Measurements from ENCODE around the gene PEX11B. TPM values are rescaled to one million over a fixed set of nuclear protein-coding genes. Genes with fewer than 3 reads are reported as not detected.

PEX11B gene
- total RNA-seq, 1 experiment from 2014 or later: 22.4 TPM

DNA sequence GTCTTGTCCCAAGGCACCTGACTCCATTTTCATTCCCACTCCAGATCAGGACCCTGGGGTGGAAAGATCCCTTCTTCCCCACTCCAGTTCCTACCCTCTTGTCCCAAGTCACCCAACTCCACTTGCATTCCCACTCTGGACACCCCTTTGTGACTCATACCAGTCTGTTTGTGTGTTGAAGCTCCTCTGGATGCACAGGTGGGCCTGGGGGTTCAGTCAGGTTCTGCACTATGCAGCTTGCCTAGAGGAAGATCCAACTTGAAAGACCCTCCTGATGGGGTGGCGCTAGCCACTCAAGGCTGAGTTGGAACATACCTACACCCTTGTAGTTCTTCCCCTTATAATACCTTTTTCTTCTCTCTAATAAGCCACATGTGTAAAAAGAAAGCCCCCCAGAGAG is 23.0 kb downstream of the PEX11B start:
- ChIA-PET CTCF (no interaction called here), POLR2A (ENCODE audit: low non-redundant PET) (no interaction called here)
- no peaks in the 10 kb centered on the region for H3K27me3 ChIP-seq (replicated peaks; ENCODE audit: insufficient read depth, low read depth, low read length, poor library complexity)
- H3K36me3 ChIP-seq (ENCODE audit: insufficient read depth, low read length, poor library complexity, severe bottlenecking): no peaks in the 10 kb centered on the region
- no peaks in the 10 kb centered on the region for H3K9me3 ChIP-seq (ENCODE audit: low read depth, low read length, poor library complexity, severe bottlenecking)
- DNase-seq (ENCODE audit: low spot score): no peak
- H3K4me3 ChIP-seq (ENCODE audit: low read depth, low read length, poor library complexity, severe bottlenecking): no peak overlapping the region
- H3K27ac ChIP-seq (ENCODE audit: low read depth, low read length, poor library complexity, severe bottlenecking): no peak overlapping the region
- peaks cover 20% of the 10 kb centered on the region for H3K4me1 ChIP-seq (ENCODE audit: insufficient read depth, low read length, poor library complexity, severe bottlenecking)
- BruUV-seq (replicated peaks): no TSS peak
- intact Hi-C loops (cut with micrococcal nuclease; ENCODE audit: unreplicated experiment): no loop called here
- TF ChIP-seq, protein P1, sequence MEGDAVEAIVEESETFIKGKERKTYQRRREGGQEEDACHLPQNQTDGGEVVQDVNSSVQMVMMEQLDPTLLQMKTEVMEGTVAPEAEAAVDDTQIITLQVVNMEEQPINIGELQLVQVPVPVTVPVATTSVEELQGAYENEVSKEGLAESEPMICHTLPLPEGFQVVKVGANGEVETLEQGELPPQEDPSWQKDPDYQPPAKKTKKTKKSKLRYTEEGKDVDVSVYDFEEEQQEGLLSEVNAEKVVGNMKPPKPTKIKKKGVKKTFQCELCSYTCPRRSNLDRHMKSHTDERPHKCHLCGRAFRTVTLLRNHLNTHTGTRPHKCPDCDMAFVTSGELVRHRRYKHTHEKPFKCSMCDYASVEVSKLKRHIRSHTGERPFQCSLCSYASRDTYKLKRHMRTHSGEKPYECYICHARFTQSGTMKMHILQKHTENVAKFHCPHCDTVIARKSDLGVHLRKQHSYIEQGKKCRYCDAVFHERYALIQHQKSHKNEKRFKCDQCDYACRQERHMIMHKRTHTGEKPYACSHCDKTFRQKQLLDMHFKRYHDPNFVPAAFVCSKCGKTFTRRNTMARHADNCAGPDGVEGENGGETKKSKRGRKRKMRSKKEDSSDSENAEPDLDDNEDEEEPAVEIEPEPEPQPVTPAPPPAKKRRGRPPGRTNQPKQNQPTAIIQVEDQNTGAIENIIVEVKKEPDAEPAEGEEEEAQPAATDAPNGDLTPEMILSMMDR (conservative IDR thresholded peaks at IDR 0.05; ENCODE audit: low read depth, low read length): no peak
- no peak for TF ChIP-seq EZH2 (IDR thresholded peaks at IDR 0.05; ENCODE audit: borderline replicate concordance, low read depth, low read length, poor library complexity, severe bottlenecking)

GRCh38 chr1:145893306-145894055 is 25.0 kb downstream of the PEX11B start:
- CTCF ChIA-PET: interaction anchor here (2.1 to 2.5 kb wide), 2 partner anchors 17 to 86 kb away, joined by 9 to 13 read pairs; partner anchors contain the start of gene ITGA10
- Histone ChIP-seq H3K27ac (ENCODE audit: low read depth, low read length, poor library complexity, severe bottlenecking) (no peak overlapping the region), H3K27me3 (replicated peaks; ENCODE audit: insufficient read depth, low read depth, low read length, poor library complexity) (no peaks in the 10 kb centered on the region), H3K9me3 (ENCODE audit: low read depth, low read length, poor library complexity, severe bottlenecking) (no peaks in the 10 kb centered on the region), H3K36me3 (ENCODE audit: insufficient read depth, low read length, poor library complexity, severe bottlenecking) (no peaks in the 10 kb centered on the region), H3K4me3 (ENCODE audit: low read depth, low read length, poor library complexity, severe bottlenecking) (no peak overlapping the region), H3K4me1 (ENCODE audit: insufficient read depth, low read length, poor library complexity, severe bottlenecking) (peaks cover 20% of the 10 kb centered on the region)
- no peak for DNase-seq (ENCODE audit: low spot score)
- BruUV-seq (replicated peaks): no TSS peak
- TF ChIP-seq, protein P1 (conservative IDR thresholded peaks at IDR 0.05; ENCODE audit: low read depth, low read length): no peak
- TF ChIP-seq EZH2 (IDR thresholded peaks at IDR 0.05; ENCODE audit: borderline replicate concordance, low read depth, low read length, poor library complexity, severe bottlenecking): no peak
- intact Hi-C loops (cut with micrococcal nuclease; ENCODE audit: unreplicated experiment): loop anchor here (2.0 kb wide), 2 partner anchors 25 to 113 kb away; partner anchors contain the start of gene PEX11B
- POLR2A ChIA-PET (ENCODE audit: low non-redundant PET): no interaction called here

DNA sequence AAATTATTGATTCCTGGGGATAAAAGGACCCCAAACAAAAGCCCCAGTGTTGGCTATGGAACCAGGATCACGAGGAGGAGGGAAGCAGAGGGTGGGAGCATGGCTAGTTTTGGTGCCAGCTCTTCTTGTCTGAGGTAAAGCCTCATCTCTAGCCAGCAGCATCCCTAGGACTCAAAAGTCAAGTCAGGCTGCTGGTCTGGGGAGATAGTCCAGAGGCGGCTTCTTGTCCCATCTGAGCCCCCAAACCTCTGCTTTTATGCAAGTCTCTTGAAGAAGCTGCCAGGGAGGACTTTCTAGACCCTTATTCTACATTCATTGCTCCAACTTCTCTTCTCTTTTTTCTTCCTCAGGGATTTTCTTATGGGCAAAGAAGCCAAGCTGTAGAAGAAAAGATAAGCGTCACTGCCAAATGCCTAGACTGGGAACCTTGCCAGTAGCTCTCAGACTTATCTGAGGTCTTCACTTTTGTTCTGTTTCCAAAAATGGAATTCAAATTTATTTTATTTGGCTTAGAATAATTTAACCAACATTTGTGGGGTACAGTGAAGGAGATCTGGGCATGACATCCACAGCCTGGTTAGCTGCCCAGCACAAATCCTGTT is 25.9 kb downstream of the PEX11B start:
- ChIA-PET CTCF (interaction anchor here (0.6 to 2.5 kb wide), 14 partner anchors 10 to 155 kb away, joined by 3 to 14 read pairs (median 6); partner anchors contain the start of genes ANKRD34A, ITGA10, NUDT17 and PIAS3), POLR2A (ENCODE audit: low non-redundant PET) (no interaction called here)
- H3K27ac ChIP-seq (ENCODE audit: low read depth, low read length, poor library complexity, severe bottlenecking): peak overlapping the region; percentile 54
- H3K9me3 ChIP-seq (ENCODE audit: low read depth, low read length, poor library complexity, severe bottlenecking): no peaks in the 10 kb centered on the region
- intact Hi-C loops (cut with micrococcal nuclease; ENCODE audit: unreplicated experiment): loop anchor here (2.0 kb wide), 2 partner anchors 26 to 114 kb away; partner anchors contain the start of gene PEX11B
- H3K4me3 ChIP-seq (ENCODE audit: low read depth, low read length, poor library complexity, severe bottlenecking): peak overlapping the region; percentile 16
- TF ChIP-seq, protein P1 (conservative IDR thresholded peaks at IDR 0.05; ENCODE audit: low read depth, low read length): no peak
- TF ChIP-seq EZH2 (IDR thresholded peaks at IDR 0.05; ENCODE audit: borderline replicate concordance, low read depth, low read length, poor library complexity, severe bottlenecking): no peak
- H3K4me1 ChIP-seq (ENCODE audit: insufficient read depth, low read length, poor library complexity, severe bottlenecking): peaks cover 20% of the 10 kb centered on the region
- peak; percentile 53 for DNase-seq (ENCODE audit: low spot score)
- H3K27me3 ChIP-seq (replicated peaks; ENCODE audit: insufficient read depth, low read depth, low read length, poor library complexity): no peaks in the 10 kb centered on the region
- H3K36me3 ChIP-seq (ENCODE audit: insufficient read depth, low read length, poor library complexity, severe bottlenecking): no peaks in the 10 kb centered on the region
- BruUV-seq (replicated peaks): no TSS peak
